AG04449 (cell line): ENCODE results near the gene CHAT.

Source experiments
- CTCF ChIA-PET: fragments of 350-600 bp; formaldehyde crosslinking; extraction: SDS; loops from one replicate; lab custom pipeline; 2021; ENCODE audit warnings: antibody characterized with exemption; lab: Yijun Ruan, JAX
- POLR2A ChIA-PET: fragments of 400-600, 350-600 bp; formaldehyde crosslinking; extraction: SDS; loops from one replicate; lab custom pipeline; 2020; ENCODE audit warnings: antibody characterized with exemption, inconsistent platforms; lab: Yijun Ruan, JAX
- DNase-seq: peaks from one replicate; pipeline ENCODE4 v3.0.0-alpha.2; 2010; ENCODE audit warnings: low read depth, low spot score
- H3K4me3 ChIP-seq: 2 replicates; pipeline ENCODE4 v1.5.1; 2011; ENCODE audit warnings: low read depth, mild to moderate bottlenecking, control low read depth, low read length
- TF ChIP-seq, protein P1 (sequence below): IDR thresholded peaks from one replicate; pipeline ENCODE4 v1.5.1; 2011; ENCODE audit warnings: mild to moderate bottlenecking, moderate library complexity, low read length, control low read depth, inconsistent platforms; ENCODE audit not compliant: insufficient read depth; ENCODE audit errors: missing control alignments

Gene CHAT

DNA sequence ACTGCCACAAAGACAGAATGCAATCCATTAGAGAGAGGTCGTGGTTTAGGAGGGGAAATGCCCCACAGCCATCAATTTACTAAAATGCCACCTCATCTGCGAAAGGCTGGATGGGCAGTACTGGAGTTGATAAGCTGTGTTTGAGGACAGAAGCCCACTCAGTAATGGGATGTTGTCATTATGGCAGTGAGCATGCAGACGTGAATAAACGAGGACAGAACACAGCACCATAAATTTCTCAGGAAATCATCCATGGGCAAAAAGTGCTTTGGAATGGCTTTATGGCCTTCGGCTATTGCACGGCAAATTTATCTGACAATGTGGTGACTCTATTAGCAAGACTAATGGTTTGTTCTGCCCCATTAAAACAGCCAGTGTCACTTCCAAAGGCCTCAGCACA, 49.8 kb downstream of the CHAT start:
- POLR2A ChIA-PET = no interaction called here
- CTCF ChIA-PET = no interaction called here
- no peak for DNase-seq
- no peak overlapping the region for H3K4me3 ChIP-seq
- TF ChIP-seq, protein P1, sequence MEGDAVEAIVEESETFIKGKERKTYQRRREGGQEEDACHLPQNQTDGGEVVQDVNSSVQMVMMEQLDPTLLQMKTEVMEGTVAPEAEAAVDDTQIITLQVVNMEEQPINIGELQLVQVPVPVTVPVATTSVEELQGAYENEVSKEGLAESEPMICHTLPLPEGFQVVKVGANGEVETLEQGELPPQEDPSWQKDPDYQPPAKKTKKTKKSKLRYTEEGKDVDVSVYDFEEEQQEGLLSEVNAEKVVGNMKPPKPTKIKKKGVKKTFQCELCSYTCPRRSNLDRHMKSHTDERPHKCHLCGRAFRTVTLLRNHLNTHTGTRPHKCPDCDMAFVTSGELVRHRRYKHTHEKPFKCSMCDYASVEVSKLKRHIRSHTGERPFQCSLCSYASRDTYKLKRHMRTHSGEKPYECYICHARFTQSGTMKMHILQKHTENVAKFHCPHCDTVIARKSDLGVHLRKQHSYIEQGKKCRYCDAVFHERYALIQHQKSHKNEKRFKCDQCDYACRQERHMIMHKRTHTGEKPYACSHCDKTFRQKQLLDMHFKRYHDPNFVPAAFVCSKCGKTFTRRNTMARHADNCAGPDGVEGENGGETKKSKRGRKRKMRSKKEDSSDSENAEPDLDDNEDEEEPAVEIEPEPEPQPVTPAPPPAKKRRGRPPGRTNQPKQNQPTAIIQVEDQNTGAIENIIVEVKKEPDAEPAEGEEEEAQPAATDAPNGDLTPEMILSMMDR = no peak

DNA sequence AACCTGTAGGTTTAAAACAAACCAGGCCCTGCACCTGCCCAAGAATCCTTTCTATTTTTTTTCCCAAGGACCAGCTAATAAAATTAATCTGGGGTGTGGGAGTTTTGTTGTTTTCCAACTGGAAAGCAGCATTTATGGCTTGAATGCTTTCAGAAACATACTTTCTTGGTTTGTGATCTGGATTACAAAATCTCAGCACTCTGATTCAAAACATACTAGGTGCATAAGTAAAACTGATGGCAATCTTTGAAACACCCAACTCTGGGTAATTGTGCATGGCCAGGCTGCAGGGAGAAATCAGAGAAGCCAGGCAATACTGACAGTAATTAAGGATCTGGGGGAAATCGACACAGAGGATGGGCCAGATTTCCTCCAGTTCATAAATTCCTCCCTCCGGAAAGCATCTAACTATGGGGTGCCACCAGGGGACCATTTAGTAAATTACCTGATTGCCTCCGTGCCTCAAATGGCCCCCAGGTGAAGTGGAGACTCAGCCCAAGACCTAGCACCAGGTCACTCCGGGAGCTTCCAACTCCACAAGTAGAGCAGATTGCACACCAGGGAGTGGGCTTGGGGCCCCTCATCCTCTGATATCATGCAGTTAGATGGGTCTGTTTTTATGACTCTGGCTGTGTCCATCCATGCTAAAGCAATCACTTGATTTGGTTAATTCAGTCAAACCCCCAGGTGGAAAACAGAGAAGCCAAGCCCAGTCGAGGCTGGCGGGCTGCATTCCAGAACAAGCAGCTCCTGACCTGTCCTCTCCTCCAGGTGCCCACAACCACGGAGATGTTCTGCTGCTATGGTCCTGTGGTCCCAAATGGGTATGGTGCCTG, 50.4 kb downstream of the CHAT start:
- ChIA-PET POLR2A (no interaction called here), CTCF (no interaction called here)
- no peak for DNase-seq
- H3K4me3 ChIP-seq = no peak overlapping the region
- TF ChIP-seq, protein P1 = no peak

GRCh38 chr10:49664842-49665355, 51.1 kb downstream of the CHAT start:
- ChIA-PET POLR2A (no interaction called here), CTCF (no interaction called here)
- DNase-seq = no peak

DNA sequence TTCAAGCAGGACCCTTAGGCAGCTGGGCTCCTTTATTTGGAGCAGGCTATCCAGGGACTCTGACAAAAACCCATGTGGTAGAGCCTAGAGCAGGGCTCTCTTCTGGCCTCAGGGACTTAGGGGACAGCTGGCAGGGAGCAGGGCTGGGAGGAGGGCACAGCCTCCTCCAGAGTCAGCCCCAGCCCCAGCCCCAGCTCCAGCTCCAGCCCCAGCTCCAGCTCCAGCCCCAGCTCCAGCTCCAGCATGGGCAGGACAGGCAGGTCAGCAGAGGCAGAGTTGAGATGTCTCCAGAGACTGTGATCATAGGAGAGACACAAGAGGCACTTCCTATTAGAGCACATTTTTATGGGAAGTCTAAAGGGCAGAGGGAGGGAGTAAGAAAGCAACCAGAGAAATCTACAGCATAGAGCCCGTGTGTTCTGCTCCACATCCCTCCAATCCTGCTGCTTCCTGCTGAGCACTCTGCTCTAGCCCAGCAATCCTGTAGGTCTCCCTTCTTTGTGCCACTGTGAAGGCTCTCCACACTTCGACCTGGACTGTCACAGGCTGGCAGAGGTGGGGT, 52.3 kb downstream of the CHAT start:
- H3K4me3 ChIP-seq = no peak overlapping the region
- DNase-seq = no peak
- POLR2A ChIA-PET = no interaction called here
- TF ChIP-seq, protein P1 = no peak
- CTCF ChIA-PET = no interaction called here

More at GRCh38 chr10:49664842-49665355, 51.1 kb downstream of the CHAT start:
- TF ChIP-seq, protein P1 = no peak
- no peak overlapping the region for H3K4me3 ChIP-seq

DNA sequence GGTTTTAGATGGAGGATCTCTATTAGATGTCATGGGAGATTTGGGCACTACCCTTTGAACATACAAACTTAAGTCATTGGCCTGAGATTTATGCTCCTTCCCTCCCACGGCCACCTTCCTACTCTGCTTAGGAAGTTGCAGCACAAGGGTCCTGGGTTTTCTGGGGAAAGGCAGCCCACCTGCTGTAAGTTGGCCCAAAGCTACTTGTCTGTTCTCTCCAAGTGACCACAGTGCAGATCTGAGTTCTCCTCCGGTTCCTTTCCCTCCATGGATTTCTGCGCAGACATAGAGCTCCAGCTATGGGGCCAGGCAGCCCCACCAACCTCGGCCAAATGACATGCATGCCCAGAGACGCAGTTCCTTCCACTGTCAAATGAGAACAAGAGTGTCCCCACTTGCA, 52.8 kb downstream of the CHAT start:
- no peak for DNase-seq
- TF ChIP-seq, protein P1 = no peak
- ChIA-PET POLR2A (no interaction called here), CTCF (no interaction called here)
- no peak overlapping the region for H3K4me3 ChIP-seq

DNA sequence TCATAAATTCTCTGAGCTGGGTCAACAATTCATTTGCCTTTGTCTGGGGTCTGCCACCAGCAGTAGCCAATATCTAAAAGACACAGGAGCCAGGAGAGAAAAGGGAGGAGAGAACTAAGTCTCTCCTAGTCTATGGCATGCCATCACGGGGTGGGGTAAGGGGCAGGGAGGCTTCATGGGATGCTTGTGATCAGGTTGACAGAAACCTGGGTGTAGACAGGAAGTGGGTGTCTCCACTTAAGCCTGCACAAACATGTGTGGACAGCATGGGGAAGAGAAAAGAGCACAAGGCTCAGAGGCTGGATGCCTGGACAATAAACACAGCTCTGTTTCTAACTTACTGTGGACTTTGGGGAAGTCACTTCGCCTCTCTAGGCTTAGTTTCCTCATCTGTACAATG, 54.2 kb downstream of the CHAT start:
- POLR2A ChIA-PET = no interaction called here
- no peak overlapping the region for H3K4me3 ChIP-seq
- no peak for DNase-seq
- TF ChIP-seq, protein P1 = no peak
- CTCF ChIA-PET = no interaction called here
